ENCODE results near the gene PTPRG. TPM values are rescaled to one million over a fixed set of nuclear protein-coding genes. Genes with fewer than 3 reads are reported as not detected.

Gene PTPRG
- polyA plus RNA-seq, 2 donors, result 1.1 to 1.6 TPM

DNA sequence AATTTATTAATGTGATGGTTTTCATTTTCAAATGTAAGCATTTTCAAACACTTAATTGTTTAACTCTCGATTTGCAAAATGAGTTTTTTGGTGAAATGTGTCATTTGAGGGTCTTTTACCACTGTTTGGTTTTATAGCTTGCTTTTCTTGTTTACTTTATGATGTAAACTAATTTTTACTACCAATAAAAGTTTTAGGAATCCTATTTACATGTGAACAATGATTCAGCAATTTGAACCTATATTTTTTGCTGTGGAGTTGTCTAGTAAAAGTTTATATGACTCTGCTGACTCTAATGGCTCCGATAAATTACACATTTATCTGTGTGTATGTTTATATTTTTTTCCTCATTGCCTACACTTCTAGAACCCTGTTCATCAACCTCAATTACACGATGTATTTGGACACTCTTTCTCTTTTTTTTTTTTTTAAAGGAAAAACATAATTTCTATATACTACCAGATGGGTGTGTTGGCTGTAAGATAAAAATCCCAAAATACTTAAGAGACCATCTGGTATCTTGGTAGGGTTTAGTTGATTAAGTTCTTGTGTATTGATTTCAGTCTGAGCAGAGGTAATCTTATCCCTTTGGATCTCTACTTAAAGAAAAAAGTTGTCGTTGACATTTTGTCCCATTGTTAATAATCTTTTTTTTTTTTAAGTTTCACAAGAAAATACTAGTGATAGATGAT, 89.5 kb downstream of the PTPRG start:
- no peak overlapping the region for H3K4me3 ChIP-seq (ENCODE audit: low read depth in 1 of 2, low read length in 2 of 2)
- no peaks in the 10 kb centered on the region for H3K27me3 ChIP-seq (ENCODE audit: control insufficient read depth in 1 of 2, insufficient read depth in 2 of 2, low read length in 2 of 2)
- H3K27ac ChIP-seq (ENCODE audit: low read depth in 2 of 2, low read length in 1 of 2), result no peak overlapping the region
- H3K9me3 ChIP-seq (ENCODE audit: control insufficient read depth in 2 of 2, insufficient read depth in 1 of 2, low read depth in 1 of 2, low read length in 1 of 2), result no peaks in the 10 kb centered on the region
- no peaks in the 10 kb centered on the region for H3K4me1 ChIP-seq (ENCODE audit: control insufficient read depth in 2 of 2, insufficient read depth in 2 of 2, low read length in 1 of 2)
- 59 to 60% methylated on average over 4 of the region's 4 CpGs for WGBS, 2 donors
- H3K36me3 ChIP-seq (ENCODE audit: control insufficient read depth in 2 of 2, insufficient read depth in 2 of 2, low read length in 1 of 2), result no peaks in the 10 kb centered on the region

- Histone ChIP-seq H3K27me3 (ENCODE audit: control insufficient read depth in 1 of 2, insufficient read depth in 2 of 2, low read length in 2 of 2) (no peaks in the 10 kb centered on the region), H3K9me3 (ENCODE audit: control insufficient read depth in 2 of 2, insufficient read depth in 1 of 2, low read depth in 1 of 2, low read length in 1 of 2) (no peaks in the 10 kb centered on the region), H3K4me1 (ENCODE audit: control insufficient read depth in 2 of 2, insufficient read depth in 2 of 2, low read length in 1 of 2) (no peaks in the 10 kb centered on the region), H3K36me3 (ENCODE audit: control insufficient read depth in 2 of 2, insufficient read depth in 2 of 2, low read length in 1 of 2) (no peaks in the 10 kb centered on the region), H3K4me3 (ENCODE audit: low read depth in 1 of 2, low read length in 2 of 2) (no peak overlapping the region), H3K27ac (ENCODE audit: low read depth in 2 of 2, low read length in 1 of 2) (no peak overlapping the region)
- WGBS, 2 donors, result 61 to 67% methylated on average over 4 of the region's 4 CpGs
Observed at GRCh38 chr3:61657689-61658088, 96.3 kb downstream of the PTPRG start.

DNA sequence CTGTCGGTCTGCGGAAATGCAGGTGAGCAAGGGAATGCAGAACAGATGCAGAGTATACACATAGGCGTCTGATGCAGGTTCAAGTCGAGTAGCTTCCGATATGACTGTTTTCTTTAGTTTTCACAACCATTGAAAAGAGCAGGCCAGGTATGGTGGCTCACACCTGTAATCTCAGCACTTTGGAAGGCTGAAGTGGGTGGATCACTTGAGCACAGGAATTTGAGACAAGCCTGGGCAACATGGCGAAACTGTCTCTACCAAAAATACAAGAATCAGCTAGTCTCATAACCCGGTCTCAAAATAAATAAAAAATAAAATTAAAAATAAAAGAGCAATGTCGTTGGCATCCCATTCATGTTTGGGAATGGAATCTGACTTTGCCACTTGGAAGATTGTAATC, 101.5 kb downstream of the PTPRG start:
- Histone ChIP-seq H3K27me3 (ENCODE audit: control insufficient read depth in 1 of 2, insufficient read depth in 2 of 2, low read length in 2 of 2) (no peaks in the 10 kb centered on the region), H3K9me3 (ENCODE audit: control insufficient read depth in 2 of 2, insufficient read depth in 1 of 2, low read depth in 1 of 2, low read length in 1 of 2) (no peaks in the 10 kb centered on the region), H3K36me3 (ENCODE audit: control insufficient read depth in 2 of 2, insufficient read depth in 2 of 2, low read length in 1 of 2) (no peaks in the 10 kb centered on the region), H3K4me1 (ENCODE audit: control insufficient read depth in 2 of 2, insufficient read depth in 2 of 2, low read length in 1 of 2) (no peaks in the 10 kb centered on the region), H3K27ac (ENCODE audit: low read depth in 2 of 2, low read length in 1 of 2) (no peak overlapping the region), H3K4me3 (ENCODE audit: low read depth in 1 of 2, low read length in 2 of 2) (no peak overlapping the region)
- WGBS, 2 donors, result 80 to 85% methylated on average over 8 of the region's 8 CpGs

- no peaks in the 10 kb centered on the region for H3K36me3 ChIP-seq (ENCODE audit: control insufficient read depth in 2 of 2, insufficient read depth in 2 of 2, low read length in 1 of 2)
- no peaks in the 10 kb centered on the region for H3K4me1 ChIP-seq (ENCODE audit: control insufficient read depth in 2 of 2, insufficient read depth in 2 of 2, low read length in 1 of 2)
- WGBS, 2 donors, result 82 to 83% methylated on average over 8 of the region's 8 CpGs
- no peaks in the 10 kb centered on the region for H3K27me3 ChIP-seq (ENCODE audit: control insufficient read depth in 1 of 2, insufficient read depth in 2 of 2, low read length in 2 of 2)
- H3K9me3 ChIP-seq (ENCODE audit: control insufficient read depth in 2 of 2, insufficient read depth in 1 of 2, low read depth in 1 of 2, low read length in 1 of 2), result no peaks in the 10 kb centered on the region
- H3K4me3 ChIP-seq (ENCODE audit: low read depth in 1 of 2, low read length in 2 of 2), result no peak overlapping the region
- no peak overlapping the region for H3K27ac ChIP-seq (ENCODE audit: low read depth in 2 of 2, low read length in 1 of 2)
Observed at GRCh38 chr3:61663356-61664104, 102.2 kb downstream of the PTPRG start.

DNA sequence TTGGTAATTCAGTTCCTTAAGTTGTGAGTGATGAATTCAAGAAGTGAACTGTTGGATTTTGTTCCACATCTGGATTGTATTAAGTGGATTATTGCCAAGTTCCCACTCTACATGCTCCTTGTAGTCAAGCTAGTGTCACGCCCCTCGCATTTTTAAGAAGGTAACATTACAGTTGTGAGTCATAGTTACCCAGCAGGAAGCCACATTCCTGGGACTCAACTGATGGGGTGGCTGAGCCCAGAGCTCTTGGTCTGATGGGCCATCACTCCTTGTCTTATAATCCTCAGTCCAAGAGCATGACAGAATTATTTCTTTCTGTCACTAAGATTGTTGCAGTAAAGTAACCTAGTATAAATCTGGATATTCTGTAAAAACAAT, 102.7 kb downstream of the PTPRG start:
- Histone ChIP-seq H3K4me1 (ENCODE audit: control insufficient read depth in 2 of 2, insufficient read depth in 2 of 2, low read length in 1 of 2) (no peaks in the 10 kb centered on the region), H3K27ac (ENCODE audit: low read depth in 2 of 2, low read length in 1 of 2) (no peak overlapping the region)
- WGBS, 2 donors, result 44 to 62% methylated on average over 2 of the region's 2 CpGs

DNA sequence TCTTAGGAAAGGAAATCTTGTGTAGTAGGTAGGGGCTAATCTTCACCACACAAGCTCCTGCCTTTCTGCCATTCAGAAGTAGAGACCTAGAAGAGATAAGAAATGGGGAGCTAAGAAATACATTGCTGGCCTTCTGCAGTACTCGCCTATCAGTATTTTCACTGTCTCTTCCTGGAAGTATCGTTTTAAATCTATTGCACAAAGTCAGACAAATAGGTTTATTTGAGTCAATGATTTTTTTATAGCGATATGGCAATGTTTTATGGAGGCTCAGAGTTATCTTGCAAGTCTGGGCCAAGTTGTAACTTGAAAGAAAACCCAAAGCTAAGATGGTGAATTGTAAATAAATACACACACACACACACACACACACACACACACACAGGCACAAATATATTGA, 103.8 kb downstream of the PTPRG start:
- no peaks in the 10 kb centered on the region for H3K27me3 ChIP-seq (ENCODE audit: control insufficient read depth in 1 of 2, insufficient read depth in 2 of 2, low read length in 2 of 2)
- no peak overlapping the region for H3K27ac ChIP-seq (ENCODE audit: low read depth in 2 of 2, low read length in 1 of 2)
- H3K4me3 ChIP-seq (ENCODE audit: low read depth in 1 of 2, low read length in 2 of 2), result no peak overlapping the region
- H3K4me1 ChIP-seq (ENCODE audit: control insufficient read depth in 2 of 2, insufficient read depth in 2 of 2, low read length in 1 of 2), result peaks cover 0 to 4% of the 10 kb centered on the region in 2 donors
- H3K9me3 ChIP-seq (ENCODE audit: control insufficient read depth in 2 of 2, insufficient read depth in 1 of 2, low read depth in 1 of 2, low read length in 1 of 2), result no peaks in the 10 kb centered on the region
- H3K36me3 ChIP-seq (ENCODE audit: control insufficient read depth in 2 of 2, insufficient read depth in 2 of 2, low read length in 1 of 2), result no peaks in the 10 kb centered on the region
- 63 to 76% methylated on average over 3 of the region's 3 CpGs for WGBS, 2 donors

More for the DNA sequence above, 102.7 kb downstream of the PTPRG start:
- Histone ChIP-seq H3K9me3 (ENCODE audit: control insufficient read depth in 2 of 2, insufficient read depth in 1 of 2, low read depth in 1 of 2, low read length in 1 of 2) (no peaks in the 10 kb centered on the region), H3K27me3 (ENCODE audit: control insufficient read depth in 1 of 2, insufficient read depth in 2 of 2, low read length in 2 of 2) (no peaks in the 10 kb centered on the region), H3K36me3 (ENCODE audit: control insufficient read depth in 2 of 2, insufficient read depth in 2 of 2, low read length in 1 of 2) (no peaks in the 10 kb centered on the region), H3K4me3 (ENCODE audit: low read depth in 1 of 2, low read length in 2 of 2) (no peak overlapping the region)

DNA sequence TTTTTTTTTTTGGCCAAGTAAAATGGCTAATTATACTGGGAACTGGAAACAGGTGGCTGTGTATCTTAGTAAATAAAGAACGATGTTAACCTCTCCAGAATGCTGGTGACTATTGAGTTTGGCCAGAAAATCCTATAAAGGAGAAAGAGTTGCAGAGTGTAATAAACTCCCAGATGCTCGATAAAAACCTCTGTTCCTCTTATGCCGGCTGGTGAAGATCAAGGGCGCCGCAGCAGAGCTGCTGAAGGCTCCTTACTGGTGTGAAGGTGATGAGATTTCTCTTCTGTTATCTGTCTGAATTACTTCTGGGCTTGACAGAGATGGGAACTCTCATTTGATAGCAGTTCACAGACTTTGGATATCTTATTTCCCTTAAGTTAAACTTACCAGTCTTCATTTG, 104.6 kb downstream of the PTPRG start:
- WGBS, 2 donors, result 78 to 85% methylated on average over 5 of the region's 5 CpGs
- H3K27me3 ChIP-seq (ENCODE audit: control insufficient read depth in 1 of 2, insufficient read depth in 2 of 2, low read length in 2 of 2), result no peaks in the 10 kb centered on the region
- peaks cover 0 to 4% of the 10 kb centered on the region in 2 donors for H3K4me1 ChIP-seq (ENCODE audit: control insufficient read depth in 2 of 2, insufficient read depth in 2 of 2, low read length in 1 of 2)
- H3K27ac ChIP-seq (ENCODE audit: low read depth in 2 of 2, low read length in 1 of 2), result no peak overlapping the region
- no peaks in the 10 kb centered on the region for H3K9me3 ChIP-seq (ENCODE audit: control insufficient read depth in 2 of 2, insufficient read depth in 1 of 2, low read depth in 1 of 2, low read length in 1 of 2)
- H3K36me3 ChIP-seq (ENCODE audit: control insufficient read depth in 2 of 2, insufficient read depth in 2 of 2, low read length in 1 of 2), result no peaks in the 10 kb centered on the region
- no peak overlapping the region for H3K4me3 ChIP-seq (ENCODE audit: low read depth in 1 of 2, low read length in 2 of 2)

- H3K4me1 ChIP-seq (ENCODE audit: control insufficient read depth in 2 of 2, insufficient read depth in 2 of 2, low read length in 1 of 2), result peaks cover 0 to 4% of the 10 kb centered on the region in 2 donors
- no peaks in the 10 kb centered on the region for H3K36me3 ChIP-seq (ENCODE audit: control insufficient read depth in 2 of 2, insufficient read depth in 2 of 2, low read length in 1 of 2)
- H3K9me3 ChIP-seq (ENCODE audit: control insufficient read depth in 2 of 2, insufficient read depth in 1 of 2, low read depth in 1 of 2, low read length in 1 of 2), result no peaks in the 10 kb centered on the region
- no peak overlapping the region for H3K27ac ChIP-seq (ENCODE audit: low read depth in 2 of 2, low read length in 1 of 2)
- 77 to 82% methylated on average over 6 of the region's 6 CpGs for WGBS, 2 donors
- H3K4me3 ChIP-seq (ENCODE audit: low read depth in 1 of 2, low read length in 2 of 2), result no peak overlapping the region
- no peaks in the 10 kb centered on the region for H3K27me3 ChIP-seq (ENCODE audit: control insufficient read depth in 1 of 2, insufficient read depth in 2 of 2, low read length in 2 of 2)
Observed at GRCh38 chr3:61666615-61667330, 105.4 kb downstream of the PTPRG start.

DNA sequence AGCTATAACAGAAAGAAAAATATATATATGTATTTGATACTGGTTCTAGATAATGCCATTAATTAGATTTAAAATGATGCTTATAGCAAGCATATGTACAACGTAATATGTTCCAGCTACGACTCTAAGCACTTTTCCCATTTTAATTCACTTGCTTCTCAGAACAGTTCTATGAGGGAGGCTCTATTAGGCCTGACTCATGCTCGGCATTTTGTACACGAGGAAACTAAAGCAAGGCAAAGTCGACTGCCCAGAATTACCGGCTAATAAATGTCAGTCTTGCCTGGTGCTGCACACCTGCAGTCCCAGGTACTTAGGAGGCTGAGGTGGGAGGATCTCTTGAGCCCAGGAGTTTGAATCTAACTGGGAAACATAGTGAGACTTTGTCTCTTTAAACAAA, 106.0 kb downstream of the PTPRG start:
- no peak overlapping the region for H3K27ac ChIP-seq (ENCODE audit: low read depth in 2 of 2, low read length in 1 of 2)
- H3K9me3 ChIP-seq (ENCODE audit: control insufficient read depth in 2 of 2, insufficient read depth in 1 of 2, low read depth in 1 of 2, low read length in 1 of 2), result no peaks in the 10 kb centered on the region
- no peak overlapping the region for H3K4me3 ChIP-seq (ENCODE audit: low read depth in 1 of 2, low read length in 2 of 2)
- H3K27me3 ChIP-seq (ENCODE audit: control insufficient read depth in 1 of 2, insufficient read depth in 2 of 2, low read length in 2 of 2), result no peaks in the 10 kb centered on the region
- 75 to 89% methylated on average over 6 of the region's 6 CpGs for WGBS, 2 donors
- no peaks in the 10 kb centered on the region for H3K36me3 ChIP-seq (ENCODE audit: control insufficient read depth in 2 of 2, insufficient read depth in 2 of 2, low read length in 1 of 2)
- H3K4me1 ChIP-seq (ENCODE audit: control insufficient read depth in 2 of 2, insufficient read depth in 2 of 2, low read length in 1 of 2), result peaks cover 0 to 4% of the 10 kb centered on the region in 2 donors
